Frontal cortex (tissue), 4 donors: ENCODE results near the gene REXO1. TPM values are rescaled to one million over a fixed set of nuclear protein-coding genes. Genes with fewer than 3 reads are reported as not detected.

Experiments used
- DNase-seq, 2 donors: peaks; one replicate each; pipeline ENCODE4 v3.0.0; 2012; ENCODE audit warnings: low spot score in 2 of 2
- FAIRE-seq: peaks from 2 replicates; lab custom pipeline; 2012; peaks lifted over from hg19 to GRCh38; lab: Jason Lieb, UNC
- total RNA-seq: library from RNA; depleted of rRNA; stranded (reverse); fragments of >200 nt; gene quantifications from one replicate; pipeline ENCODE4 v1.2.3, GENCODE V29; 2014
- donor health status: control.
- donor health status: control.
- donor health status: control.

The REXO1 gene
- total RNA-seq, 1 donor from 2014 or later = 5.3 TPM

- no peak for FAIRE-seq
- no peak for DNase-seq
These were observed 30.6 kb downstream of the REXO1 start for GRCh38 chr19:1817553-1818179.

DNA sequence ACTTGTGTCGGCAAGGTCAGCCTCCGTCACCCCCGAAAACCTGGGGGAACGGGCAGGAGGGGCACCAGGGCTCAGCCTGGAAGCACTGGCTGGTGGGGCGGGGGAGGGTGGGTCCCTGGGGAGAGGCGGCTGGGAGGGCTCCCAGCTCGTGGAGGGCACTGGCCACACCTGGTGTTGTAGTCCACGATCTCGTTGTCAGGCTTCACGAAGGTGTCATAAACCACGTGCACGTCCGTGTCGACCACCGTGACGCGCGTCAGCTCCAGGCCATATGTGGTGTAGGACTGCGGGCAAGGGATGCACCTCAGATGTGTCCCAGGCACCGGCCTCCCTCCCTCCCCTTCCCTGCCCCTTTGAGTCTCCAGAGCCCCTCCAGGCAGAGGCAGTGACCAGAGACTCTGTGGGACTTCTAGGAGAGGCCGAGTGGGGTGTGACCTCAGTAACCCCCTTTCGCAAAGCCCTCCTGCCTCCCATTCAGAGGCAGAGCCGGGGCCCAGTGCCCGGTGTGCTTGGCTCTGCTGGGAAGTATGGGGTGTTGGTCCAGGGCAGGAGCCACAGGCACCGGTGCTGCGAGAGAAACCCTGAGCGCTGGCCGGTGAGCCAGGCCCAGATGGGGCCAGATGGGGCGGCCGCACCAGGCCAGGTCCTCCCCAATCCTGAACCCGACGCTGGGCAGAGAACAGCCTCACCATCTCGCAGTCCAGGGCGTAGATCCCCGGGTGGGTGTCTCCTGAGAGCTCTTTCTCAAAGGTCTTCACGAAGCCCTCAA is 31.6 kb downstream of the REXO1 start:
- DNase-seq (no peak), FAIRE-seq (no peak)

DNA sequence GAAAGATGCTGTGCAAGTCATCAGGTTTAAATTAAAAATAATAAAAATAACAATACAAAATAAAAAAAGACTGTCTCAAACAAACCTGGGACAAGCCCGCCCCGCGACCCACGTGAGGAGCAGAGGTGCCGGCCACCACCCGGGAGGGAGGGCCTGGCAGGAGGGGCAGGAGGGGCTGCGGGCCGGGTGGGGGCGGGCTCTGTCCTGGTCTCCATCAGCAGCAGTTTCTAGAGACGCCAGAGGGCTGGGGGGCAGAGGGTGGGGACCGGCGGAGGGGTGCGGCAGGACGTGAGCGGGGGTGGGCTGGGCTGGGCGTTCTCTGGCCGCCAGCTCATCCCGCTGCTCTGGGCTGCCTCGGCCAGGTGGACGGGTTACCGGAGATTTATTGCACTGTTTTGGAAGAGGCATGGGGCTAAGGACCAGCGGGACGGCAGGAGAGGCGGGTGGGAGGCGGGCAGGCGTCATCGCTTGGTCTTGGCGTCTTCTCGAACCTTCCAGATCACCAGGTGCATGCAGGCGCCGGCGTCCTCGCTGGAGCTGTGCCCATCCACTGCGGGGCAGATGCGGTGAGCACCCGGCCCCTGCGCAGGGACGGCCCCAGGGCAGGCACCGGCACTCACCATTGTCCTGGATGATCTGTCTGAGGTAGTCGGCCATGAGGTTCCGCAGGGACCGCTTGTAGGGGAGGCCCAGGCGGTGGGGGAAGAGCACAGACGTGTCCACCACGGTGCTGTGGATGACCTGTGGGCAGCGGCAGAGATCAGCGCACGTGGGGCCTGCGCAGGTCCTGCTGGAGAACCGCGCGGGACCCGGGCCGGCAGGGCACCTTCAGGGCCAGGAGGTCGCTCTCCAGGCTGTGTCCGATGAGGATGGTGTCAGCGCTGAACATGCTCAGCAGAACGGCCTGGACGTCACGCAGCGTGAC is 32.4 kb downstream of the REXO1 start:
- DNase-seq = no peak
- FAIRE-seq = no peak

DNA sequence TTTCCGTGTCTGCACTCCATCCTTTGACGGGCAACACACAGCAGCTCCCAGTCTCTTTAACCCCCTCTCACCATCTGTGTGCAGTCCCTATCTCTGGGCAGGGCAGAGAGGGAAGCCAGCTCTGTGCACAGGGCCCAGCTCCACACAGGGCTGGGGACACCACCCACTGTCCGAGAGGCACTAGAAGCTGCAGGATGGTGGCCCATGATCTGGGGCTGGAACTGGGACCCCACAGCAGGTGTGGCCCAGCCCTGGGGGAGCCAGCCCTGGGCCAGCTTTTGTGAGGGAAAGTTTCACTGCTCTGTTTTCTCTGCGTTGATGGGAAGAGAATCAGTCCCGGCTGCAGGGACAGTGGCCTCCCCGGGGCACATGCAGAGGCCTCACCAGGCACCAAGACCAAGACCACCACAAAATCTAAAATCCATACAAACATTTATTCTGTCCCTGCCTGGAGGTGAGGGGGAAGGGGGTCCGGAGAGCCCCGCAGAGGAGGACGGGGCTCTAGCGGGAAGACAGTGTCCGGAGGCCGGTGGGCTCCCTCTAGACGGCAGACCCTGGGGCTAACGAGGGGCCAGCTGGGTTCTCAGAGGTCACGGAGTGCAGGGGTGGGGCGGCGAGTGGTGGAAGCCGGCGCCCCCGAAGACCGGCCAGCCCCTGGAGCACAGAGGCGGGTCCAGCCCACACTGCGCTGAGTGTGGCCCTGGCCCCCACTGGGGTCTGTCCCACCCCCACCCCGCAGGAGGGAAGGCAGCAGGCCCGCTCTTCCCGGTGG is 33.3 kb downstream of the REXO1 start:
- FAIRE-seq (no peak), DNase-seq (no peak)

DNA sequence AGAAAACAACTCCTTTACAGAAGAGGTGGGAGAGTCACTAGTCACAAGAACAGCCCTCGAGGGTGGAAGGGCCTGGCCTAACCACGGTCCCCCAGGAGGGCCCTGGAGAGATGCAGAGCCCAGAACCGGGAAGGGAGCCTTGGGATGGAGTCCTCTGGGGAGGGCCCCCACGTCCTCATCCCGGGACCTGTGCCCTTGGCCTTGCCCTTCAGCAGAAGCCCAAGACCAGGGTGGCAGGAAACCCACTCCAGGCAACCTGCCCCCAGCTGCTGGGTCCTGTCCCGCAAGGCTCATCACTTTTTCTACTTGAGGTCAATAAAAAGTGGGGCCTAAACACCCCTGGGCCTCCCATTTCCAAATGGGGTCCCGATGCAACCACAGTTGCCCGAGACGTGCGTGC is 33.9 kb downstream of the REXO1 start:
- FAIRE-seq (no peak), DNase-seq (no peak)

DNA sequence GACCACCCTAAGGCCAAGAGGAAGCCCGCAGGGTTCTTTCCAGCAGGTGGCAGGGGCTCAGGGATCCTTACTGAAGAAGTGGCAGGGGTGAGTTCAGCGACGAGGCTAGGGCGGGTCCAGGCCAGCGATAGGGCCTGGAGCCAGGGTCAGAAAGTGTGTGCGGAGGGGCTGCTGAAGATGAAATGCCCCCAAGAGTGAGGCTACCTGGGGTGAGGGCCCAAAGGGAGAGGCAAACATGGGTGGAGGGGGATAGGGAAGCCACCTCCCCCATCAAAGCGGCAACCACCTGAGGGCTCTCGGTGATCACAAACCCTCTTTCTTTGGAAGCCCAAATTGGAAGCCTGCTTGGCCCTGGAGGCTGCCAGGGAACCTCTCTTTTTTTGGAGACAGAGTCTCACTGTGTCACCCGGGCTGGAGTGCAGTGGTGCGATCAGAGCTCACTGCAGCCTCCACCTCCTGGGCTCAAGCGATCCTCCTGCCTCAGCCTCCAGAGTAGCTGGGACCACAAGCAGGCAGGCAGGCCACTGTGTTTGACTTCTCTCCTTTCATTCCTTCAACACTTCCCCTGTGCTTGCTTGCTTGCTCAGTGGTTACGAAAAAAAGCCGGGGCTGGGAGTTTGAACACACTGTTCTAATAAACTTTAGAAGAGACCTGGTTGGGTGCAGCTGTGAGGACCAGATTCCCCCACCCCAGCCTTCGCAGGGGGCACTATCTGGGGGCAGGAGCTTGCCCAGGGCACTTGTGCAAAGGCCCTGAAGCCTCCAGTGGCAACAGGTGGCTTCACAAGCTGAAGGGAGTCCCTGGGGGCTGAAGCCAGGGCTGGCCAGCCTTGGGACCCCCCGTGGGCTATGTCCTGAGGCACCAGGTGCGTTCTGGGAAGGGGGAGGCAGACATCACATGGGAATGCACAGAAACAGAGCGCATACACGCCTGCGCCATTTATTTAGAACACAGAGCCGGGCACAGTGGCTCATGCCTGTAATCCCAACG is 34.8 kb downstream of the REXO1 start:
- no peak for DNase-seq
- no peak for FAIRE-seq

GRCh38 chr19:1812426-1813191 is 35.7 kb downstream of the REXO1 start:
- DNase-seq (peak; percentile 80 to 86), FAIRE-seq (no peak)

- DNase-seq (peak; percentile 88 to 98), FAIRE-seq (no peak)
These were observed 36.3 kb downstream of the REXO1 start, which contains the start of gene ATP8B3 for GRCh38 chr19:1811942-1812425. Gene ATP8B3 (minus strand): TSS chr19:1812276. CDS start chr19:1811736, 540 bp downstream.

DNA sequence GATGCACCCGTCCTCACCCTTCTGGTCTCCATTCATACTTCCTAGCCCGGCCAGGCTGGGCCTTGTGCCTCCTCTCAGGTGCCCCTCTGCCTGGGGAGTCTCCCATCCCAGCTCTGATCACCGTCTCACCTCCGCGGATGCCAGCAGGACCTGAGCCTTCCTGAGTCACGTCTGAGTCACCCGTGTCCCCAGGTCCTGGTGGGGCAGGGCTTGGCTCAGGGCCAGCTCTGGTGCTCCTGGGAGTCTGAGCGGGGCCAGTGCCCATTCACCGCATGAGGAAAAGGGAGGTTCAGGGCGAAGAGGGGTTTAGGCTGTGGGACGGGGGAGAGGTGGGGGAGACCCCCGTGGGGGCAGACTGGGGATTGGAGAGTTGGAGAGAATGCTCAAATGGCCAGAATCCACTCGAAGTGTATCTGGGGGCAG is 36.8 kb downstream of the REXO1 start:
- FAIRE-seq (no peak), DNase-seq (peak in 1 of 2 donors; percentile 78)

- no peak for FAIRE-seq
- DNase-seq = no peak
These were observed 37.7 kb downstream of the REXO1 start for GRCh38 chr19:1810439-1811160.

DNA sequence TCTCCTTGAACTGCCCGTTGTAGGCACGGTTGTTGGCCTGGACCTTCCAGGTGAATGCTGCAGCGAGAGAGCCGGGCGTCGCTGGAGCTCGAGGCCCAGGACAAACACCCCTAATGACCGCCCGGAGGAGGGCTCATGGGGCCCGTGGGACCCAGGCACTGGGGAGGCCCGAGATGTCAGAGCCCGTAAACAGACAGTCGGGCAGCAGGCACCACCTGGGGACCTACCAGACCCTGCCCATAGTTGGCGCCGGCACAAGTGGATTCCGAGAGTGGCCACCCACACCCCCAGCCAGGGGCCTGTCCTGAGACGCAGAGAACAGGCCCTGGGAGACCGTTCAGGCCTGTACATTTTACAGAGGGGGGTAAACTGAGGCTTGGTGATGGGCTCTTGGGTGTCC is 38.6 kb downstream of the REXO1 start:
- FAIRE-seq = no peak
- no peak for DNase-seq

- DNase-seq (no peak), FAIRE-seq (no peak)
These were observed 39.9 kb downstream of the REXO1 start for GRCh38 chr19:1808395-1808731.

DNA sequence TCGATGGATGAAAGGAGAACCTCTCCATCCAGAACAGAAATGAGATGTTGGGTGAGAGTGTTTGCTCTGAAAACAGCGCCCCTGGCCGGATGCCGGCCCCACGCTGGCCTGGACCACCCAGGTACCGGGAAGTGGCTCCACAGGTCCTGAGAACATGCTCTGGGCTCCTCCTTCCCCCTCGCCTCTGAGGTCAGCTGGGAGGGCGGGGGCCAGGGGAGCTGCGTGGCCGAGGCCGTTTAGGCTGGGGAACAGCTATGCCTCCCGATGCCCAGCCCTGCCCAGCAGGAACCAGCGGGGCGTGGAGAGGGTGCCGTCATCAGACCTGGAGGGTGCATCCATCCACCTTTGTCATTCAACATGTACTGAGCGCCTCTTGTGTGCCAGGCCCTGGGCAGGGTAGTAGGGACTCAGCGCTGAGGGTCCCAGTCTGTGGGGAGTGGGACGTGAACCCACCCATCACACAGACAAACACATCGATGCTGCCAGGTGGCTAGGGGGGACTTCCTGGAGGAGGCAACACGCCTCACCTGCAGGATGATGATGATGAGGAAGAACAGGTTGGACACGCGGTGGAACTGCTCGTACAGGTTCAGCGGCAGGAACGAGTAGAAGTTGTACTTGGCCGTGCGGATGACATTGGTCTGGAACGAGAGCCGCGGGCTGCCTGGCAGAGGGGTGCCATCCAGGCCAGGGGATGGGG is 40.4 kb downstream of the REXO1 start:
- no peak for FAIRE-seq
- DNase-seq = no peak

GRCh38 chr19:1807030-1807694 is 41.1 kb downstream of the REXO1 start:
- DNase-seq (no peak), FAIRE-seq (no peak)

- no peak for DNase-seq
- FAIRE-seq = no peak
These were observed 41.9 kb downstream of the REXO1 start for GRCh38 chr19:1806184-1807029.
